HG02678 (cell line): Measurements from ENCODE around the gene BMP8A.
"Not testable (repeated sequence)": the region's sequence is repeated elsewhere in the genome, so short reads cannot be mapped to it uniquely, and the experiment has no call there.

Experiments
- ATAC-seq: cut with Tn5 transposase; IDR thresholded peaks from one replicate; pipeline ENCODE4 v1.9.1; 2021; ENCODE audit warnings: mild to moderate bottlenecking, moderate library complexity; ENCODE audit not compliant: unreplicated experiment

BMP8A gene

DNA sequence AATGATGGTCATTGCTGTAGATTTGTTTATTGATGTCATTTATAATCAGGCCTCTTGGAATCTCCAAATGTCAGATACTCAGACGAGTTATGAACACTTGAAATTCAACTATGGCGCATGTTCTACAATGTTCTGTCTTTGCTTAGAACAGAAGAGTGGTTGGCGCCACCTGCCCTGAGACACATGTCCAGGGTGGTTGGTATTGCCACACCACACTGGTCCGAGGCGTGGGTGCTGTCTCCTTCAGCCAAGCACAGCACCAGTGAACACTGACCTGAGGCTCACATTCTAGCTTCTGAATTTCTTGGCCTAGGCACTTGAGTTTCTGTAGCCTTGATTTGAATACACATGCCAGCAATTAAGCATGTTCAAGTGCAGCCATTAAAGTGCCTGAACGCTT lies 10.1 kb upstream of the BMP8A start:
- no peak for ATAC-seq

- no peak for ATAC-seq
These were observed 8.2 kb upstream of the BMP8A start for GRCh38 chr1:39483276-39483675.

DNA sequence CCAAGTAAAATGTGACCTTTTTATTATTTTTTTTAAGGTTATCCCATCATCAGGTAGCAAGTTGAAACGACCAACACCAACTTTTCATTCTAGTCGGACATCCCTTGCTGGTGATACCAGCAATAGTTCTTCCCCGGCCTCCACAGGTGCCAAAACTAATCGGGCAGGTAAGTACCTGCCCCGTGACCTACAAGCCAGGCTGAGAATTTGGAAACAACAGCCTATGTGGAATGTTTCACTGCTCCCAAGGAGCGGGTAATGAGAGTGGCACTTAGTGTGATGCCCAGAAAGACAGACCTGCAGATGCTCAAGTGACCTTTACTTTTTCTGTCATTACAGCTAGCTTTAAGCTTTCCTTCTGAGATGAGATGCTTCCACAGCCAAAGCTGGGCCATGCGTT lies 6.9 kb upstream of the BMP8A start:
- no peak for ATAC-seq

GRCh38 chr1:39485046-39485803 lies 6.2 kb upstream of the BMP8A start:
- no peak for ATAC-seq

DNA sequence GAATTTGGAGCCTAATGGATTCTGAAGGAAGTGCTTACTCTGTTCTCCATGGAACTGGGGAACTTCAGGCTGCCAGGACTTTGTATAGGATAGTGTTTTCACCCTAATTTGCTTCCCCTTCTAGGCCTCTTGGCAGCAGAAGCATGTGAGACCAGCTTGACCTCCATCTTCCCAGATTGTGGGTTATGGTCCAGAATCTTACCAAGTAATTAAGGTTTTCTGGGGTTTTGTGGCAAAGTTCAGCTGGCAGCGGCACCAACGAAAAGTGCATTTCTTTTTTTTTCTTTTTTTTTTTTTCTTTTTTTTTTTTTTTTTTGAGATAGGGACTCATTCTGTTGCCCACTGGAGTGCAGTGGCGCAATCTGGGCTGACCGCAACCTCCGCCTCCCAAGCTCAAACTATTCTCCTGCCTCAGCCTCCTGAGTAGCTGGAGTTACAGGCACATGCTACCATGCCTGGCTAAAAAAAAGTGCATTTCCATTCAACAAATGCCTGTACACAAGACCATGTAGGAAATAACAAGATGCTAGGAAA lies 3.4 kb upstream of the BMP8A start:
- ATAC-seq, result no peak

GRCh38 chr1:39488793-39489566 lies 2.5 kb upstream of the BMP8A start:
- no peak for ATAC-seq

DNA sequence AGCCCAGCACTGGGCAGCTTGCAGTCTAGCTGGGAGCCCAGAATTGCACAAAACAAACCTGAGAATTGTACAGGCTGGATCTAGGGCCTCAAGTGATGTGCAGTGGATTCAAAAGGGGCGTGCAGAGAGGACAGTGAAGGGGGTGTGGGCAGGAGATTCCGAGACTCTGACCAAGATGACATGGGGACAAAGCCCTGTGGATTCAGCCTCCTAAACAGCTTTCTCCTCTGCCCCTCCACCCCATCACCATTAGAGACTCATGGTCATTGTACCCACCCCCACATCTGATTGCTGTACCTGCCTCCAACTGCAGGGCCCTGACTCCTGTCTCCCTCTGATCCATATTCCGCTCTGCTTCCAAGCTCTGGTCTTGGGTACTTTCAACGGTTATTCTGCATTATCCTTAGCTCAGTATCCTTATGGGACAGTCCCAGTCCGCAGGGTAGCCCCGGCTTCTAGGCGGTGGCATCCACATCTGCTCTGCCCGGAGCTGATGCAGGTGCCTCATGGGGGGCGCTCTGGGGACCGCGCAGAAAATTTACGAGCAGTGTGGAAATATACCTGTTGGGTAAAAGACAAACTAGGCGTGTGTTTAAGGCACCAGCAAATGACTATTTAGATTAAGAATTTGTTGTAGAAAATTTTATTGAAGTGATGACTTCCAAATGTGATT lies 1.7 kb upstream of the BMP8A start:
- ATAC-seq, result no peak

DNA sequence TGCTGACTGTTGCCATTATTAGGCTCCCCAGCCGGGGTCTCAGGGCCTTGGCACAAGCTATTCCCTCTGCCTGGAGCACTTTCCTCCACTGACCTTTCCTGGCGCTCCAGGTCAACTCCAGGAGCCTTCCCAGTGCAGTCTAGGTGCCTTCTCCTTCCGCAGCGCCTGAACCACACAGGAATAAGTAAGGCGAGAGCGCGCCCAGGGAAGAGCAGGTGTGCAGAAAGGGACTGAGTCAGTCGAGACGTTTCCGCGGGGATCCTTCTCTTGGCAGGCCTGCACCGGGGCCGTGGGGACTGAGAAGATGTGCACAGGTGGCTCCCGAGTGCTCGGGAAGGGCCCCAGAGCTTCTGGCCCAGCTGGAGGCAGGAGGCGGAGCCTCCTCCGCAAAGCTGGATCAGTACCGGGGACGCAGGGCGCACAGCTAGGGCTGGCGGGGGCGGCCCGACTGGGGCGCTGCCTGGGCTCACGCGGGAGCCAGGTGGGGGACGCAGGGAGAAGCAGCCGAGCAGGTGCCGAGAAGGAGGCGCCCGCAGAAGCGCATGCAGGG lies 765 bp upstream of the BMP8A start:
- no peak for ATAC-seq

- ATAC-seq, result not testable (repeated sequence)
These were observed 944 bp downstream of the BMP8A start for GRCh38 chr1:39492118-39493042.

- not testable (repeated sequence) for ATAC-seq
These were observed 1.8 kb downstream of the BMP8A start for GRCh38 chr1:39493043-39493810.

GRCh38 chr1:39494671-39495410 lies 3.4 kb downstream of the BMP8A start:
- no peak for ATAC-seq

GRCh38 chr1:39496520-39496919 lies 5.1 kb downstream of the BMP8A start:
- ATAC-seq, result not testable (repeated sequence)

DNA sequence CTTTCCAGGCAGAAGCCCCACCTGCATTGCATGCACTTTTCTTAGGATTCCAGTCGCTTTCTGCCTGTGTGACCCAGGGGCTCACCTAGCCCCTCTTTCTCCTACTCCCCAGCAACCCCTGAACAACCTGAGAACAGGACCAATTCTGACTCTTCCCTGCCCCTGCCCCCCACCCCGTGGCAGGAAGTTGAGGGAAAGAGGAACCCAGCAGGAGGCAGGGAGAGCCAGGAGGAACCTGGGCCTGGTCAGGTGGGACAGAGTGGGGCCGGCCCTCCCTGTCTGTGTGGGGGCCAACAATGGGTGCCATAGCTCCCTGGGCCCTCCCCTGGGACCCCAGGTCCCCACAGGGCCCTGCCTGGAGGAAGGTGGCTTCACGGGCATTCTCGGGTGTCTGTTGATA lies 6.1 kb downstream of the BMP8A start:
- no peak for ATAC-seq

- not testable (repeated sequence) for ATAC-seq
These were observed 6.8 kb downstream of the BMP8A start for GRCh38 chr1:39498096-39498710.

- ATAC-seq, result not testable (repeated sequence)
These were observed 7.4 kb downstream of the BMP8A start for GRCh38 chr1:39498821-39499220.

DNA sequence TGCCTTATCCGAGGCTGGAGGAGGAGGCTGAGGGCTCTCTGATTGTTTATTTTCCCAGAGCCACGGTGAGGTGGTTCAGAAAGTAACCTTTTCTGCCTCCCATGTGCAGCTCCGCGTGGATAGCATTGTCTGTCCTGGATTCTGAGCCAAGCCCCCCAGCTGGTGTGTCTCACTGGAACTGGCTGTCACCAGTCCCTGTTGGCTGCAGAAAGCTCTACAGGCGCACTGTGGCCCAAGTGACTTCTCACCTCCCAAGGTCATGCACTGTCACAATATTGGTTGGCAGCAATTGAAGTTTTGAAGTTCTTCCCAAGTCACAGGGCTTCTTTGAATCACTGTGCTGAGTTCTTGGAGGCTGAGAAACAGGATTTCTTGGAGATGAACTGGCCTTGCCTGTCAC lies 8.2 kb downstream of the BMP8A start:
- no peak for ATAC-seq

GRCh38 chr1:39500862-39501389 lies 9.5 kb downstream of the BMP8A start:
- ATAC-seq, result no peak

- no peak for ATAC-seq
These were observed 10.2 kb downstream of the BMP8A start for GRCh38 chr1:39501666-39502065.
